CD1c-positive myeloid dendritic cell (primary cell): ENCODE results near the gene RASAL2.
A peak's percentile ranks its signal among the peaks of the same experiment; 100 is the strongest.

ENCODE experiments used
- DNase-seq: peaks from one replicate; pipeline ENCODE4 v3.0.0-alpha.2; 2016; ENCODE audit errors: extremely low spot score

Gene RASAL2

DNA sequence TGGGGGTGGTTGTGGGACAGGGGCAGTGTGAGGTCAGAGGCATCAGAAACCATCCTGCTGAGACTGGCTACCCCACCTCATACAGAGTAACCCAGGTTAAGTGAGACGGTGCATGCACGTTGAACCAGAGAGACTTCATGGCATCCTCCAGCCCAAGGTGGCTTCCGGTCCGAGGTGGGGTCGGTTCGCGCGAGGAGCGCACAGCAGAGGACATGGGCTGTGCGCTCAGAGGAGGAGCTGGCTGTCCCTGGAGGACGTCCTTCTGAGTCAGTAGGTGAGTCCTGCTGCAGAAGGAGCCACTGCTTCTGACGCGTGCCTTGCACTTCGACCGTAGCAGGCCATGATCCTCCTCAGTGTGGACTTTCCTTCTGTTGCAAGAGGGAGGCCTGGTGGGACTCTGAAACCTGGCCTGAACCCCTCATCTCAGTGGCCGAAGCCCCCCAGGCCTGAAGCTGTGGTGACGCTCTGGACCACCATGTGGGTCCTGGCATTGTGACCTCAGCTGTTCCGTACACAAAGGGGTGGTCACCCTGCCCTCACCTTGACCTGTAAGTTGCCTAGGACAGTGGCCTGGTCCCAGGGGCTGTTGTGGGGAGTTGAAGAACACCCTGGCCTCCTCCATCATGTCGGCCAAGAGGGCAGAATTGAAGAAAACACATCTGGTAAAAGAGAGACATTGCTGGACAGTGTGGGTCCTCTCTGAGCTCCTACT lies 418.8 kb downstream of the RASAL2 start, which contains the start of gene TEX35:
TEX35 (plus strand) TSS at position 544 of the 712 bp plus-strand sequence; CDS start at position 624, 80 bp downstream.
- no peak for DNase-seq

DNA sequence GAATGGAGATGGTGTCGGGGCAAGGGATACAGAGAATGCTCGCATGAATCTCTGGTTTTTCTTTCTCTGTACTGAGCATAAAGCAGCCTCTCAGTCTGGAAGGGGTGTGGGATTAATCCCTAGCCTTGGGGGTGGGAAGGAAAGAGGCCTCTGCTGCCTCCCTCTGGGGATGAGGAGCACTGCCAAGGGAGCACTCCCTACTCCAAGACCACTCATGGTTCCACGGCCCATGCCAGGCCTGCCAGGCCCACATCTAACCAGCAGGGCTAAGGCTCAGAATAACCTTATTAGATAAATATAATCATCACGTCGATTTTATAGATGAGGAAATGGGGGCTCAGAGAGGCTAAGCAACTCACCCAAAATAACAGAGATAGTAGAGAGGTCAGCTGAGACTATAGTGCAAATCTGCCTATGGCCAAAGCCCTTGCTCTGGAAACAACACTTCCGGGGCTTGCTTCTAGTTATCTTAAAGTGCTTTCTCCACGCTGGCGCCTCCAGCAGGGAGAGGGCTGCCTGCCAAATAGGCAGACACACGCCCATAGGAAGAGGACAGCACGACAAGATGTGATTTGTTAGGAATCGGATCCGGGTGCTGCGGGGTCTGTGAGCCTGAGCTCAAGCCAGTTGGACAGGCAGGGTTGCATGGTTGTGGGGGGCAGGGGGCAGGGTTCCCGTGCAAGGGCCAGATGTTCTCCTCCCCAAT lies 419.5 kb downstream of the RASAL2 start:
- no peak for DNase-seq

GRCh38 chr1:178516110-178516509 lies 422.2 kb downstream of the RASAL2 start:
- no peak for DNase-seq

DNA sequence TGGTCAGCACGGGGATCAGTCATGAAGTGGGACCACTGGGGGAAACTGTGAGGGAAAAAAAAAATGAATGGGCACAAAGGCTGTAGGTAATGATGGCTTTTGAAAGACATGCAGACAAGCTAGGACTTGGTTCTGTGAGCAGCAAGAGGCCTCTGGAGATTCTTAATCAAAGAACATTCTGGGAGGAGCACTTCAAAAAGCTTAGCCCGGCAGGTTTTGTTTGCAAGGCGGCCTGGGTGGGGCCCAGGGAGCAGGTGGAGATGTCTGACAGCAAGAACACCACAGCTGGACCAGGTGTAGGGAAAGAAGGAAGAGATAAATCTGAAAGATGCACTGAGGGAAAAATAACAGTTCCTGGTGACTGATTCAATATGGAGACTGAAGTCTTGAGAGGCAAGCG lies 425.0 kb downstream of the RASAL2 start:
- no peak for DNase-seq

DNA sequence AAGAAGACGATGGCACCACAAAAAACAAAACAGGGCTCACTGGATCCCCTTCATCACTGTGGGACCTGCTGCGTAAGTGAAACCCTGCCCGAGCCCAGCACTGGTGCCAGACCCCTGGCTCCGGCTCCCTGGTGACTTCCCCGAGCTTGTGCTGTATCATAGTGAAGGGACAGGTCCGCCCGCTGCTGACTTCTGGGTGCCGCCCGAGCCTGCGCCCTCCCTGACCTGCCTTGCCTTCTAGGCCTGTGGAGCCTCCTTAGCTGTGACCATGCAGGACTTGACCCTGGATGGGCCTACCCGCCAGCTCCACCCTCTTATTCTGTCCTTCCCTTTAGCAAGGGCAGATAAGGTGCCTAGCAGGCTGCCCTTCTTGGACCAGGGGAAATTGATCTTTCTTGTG lies 426.9 kb downstream of the RASAL2 start:
- no peak for DNase-seq

GRCh38 chr1:178521241-178521640 lies 427.3 kb downstream of the RASAL2 start:
- no peak for DNase-seq

GRCh38 chr1:178527117-178527516 lies 433.2 kb downstream of the RASAL2 start:
- no peak for DNase-seq

DNA sequence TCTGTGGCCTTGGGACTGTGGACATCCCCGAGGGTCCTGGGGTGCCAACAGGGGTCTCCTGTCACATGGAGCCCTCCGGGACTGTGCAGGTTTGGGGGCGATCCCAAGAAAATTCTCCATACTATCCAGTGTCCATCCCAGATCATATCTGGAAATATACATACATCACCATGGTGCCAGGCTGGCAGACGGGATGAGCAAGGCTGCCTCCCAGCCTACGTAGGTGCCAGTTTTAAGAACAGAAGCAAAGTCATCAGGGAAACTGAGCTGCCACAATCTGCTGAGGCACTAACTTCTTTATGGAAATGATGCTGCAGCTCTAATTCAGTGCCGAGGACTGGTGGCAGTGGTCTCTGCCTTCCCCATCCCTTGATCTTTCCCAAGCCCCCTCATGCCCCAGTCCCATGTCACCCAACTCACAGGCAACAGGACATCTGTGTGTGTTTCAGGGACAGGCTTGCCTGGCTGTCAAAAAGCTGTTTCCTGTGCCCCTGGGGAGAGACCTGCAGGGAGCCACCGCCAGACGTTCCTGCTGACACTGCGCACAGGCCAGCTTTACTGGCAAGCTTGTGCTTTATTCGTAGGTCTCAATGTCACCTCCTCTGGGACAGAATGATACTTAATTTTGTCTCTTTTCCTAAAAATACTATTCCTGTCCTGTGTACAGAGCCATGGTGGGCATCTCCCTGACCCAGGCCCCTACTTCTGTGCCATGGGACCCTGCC lies 434.5 kb downstream of the RASAL2 start:
- no peak for DNase-seq

GRCh38 chr1:178528953-178529335 lies 435.0 kb downstream of the RASAL2 start:
- DNase-seq, result no peak

GRCh38 chr1:178529364-178530036 lies 435.6 kb downstream of the RASAL2 start:
- DNase-seq, result no peak

DNA sequence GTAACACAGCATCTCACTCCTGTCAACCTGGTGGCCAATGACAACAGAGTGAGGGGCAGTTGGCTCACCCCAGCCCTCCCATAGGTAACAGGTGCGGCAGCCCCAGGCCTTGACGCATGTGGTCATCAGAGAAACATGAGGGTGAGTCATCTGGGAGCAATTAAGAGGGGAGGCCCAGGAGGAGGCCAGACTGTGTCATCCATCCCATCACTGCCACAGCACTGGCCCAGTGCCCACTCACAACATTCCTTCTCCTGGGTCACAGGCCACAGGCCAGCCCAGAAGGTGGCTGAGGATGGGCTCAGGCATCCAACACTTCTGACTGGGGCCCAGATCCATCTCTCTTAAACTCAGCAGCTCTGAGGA lies 436.1 kb downstream of the RASAL2 start:
- no peak for DNase-seq

- DNase-seq, result no peak
Observed at GRCh38 chr1:178530502-178530901, 436.6 kb downstream of the RASAL2 start.

GRCh38 chr1:178531887-178532286 lies 438.0 kb downstream of the RASAL2 start:
- no peak for DNase-seq

- DNase-seq, result peak; percentile 82
Observed at GRCh38 chr1:178532392-178532791, 438.5 kb downstream of the RASAL2 start.

DNA sequence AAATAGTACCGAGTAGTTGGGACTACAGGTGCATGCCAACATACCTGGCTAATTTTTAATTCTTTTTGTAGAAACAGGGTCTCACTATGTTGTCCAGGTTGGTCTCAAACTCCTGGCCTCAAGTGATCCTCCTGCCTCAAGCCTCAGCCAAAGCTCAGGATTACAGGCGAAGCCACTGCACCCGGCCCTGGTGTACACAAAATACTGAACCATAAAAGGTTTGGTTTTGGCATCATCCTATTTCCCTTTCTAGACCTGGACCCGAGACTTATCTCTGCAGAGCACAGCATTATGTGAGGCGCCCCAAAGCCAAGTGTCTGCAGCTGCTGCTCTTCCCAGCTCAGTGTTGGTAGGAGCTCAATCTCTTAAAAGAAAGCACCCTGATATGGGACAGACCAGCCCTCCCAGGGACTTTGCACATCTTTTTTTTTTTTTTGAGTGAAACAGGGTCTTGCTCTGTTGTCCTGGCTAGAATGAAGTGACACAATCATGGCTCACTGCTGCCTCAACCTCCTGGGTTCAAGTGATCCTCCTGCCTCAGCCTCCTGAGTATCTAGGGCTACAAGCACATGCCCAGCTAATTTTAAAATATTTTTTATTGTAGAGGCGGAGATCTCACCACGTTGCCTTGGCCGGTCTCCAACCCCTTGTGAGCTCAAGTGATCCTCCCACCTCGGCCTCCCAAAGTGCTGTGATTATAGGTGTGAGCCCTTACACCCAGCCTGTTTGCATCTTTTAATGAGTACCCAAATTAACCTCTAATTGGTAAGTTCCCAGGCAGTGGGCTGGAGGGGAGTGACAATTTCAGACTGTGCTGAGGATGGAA lies 439.4 kb downstream of the RASAL2 start:
- no peak for DNase-seq
